Measurements from ENCODE around the gene MACROH2A1.

DNA sequence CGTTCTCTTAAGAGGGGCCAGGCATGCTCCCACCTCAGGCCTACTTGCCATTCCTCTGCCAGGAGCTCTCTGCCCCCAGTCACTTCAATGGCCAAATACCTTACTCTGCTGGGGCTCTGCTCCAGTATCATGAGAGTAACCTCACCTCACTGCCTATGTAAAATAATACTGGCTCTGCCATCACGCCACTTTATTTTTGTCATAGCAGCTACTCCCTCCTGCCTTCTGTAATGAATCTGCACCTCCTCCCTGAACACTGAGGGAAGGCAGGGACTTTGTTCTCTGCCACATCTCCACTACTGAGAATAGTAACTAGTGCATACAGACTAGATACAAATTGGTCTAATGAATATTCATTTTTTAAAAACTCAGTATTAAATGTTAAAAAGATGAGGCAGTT is 33.8 kb downstream of the MACROH2A1 start:
- TF ChIP-seq, protein P1, sequence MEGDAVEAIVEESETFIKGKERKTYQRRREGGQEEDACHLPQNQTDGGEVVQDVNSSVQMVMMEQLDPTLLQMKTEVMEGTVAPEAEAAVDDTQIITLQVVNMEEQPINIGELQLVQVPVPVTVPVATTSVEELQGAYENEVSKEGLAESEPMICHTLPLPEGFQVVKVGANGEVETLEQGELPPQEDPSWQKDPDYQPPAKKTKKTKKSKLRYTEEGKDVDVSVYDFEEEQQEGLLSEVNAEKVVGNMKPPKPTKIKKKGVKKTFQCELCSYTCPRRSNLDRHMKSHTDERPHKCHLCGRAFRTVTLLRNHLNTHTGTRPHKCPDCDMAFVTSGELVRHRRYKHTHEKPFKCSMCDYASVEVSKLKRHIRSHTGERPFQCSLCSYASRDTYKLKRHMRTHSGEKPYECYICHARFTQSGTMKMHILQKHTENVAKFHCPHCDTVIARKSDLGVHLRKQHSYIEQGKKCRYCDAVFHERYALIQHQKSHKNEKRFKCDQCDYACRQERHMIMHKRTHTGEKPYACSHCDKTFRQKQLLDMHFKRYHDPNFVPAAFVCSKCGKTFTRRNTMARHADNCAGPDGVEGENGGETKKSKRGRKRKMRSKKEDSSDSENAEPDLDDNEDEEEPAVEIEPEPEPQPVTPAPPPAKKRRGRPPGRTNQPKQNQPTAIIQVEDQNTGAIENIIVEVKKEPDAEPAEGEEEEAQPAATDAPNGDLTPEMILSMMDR (conservative IDR thresholded peaks at IDR 0.05), result no peak
- no peak for TF ChIP-seq ZFX (IDR thresholded peaks at IDR 0.05)
